ENCODE results near the gene INTS4. TPM values are rescaled to one million over a fixed set of nuclear protein-coding genes. Genes with fewer than 3 reads are reported as not detected.

The INTS4 gene
- polyA plus RNA-seq, 1 donor (not counting 4 experiments of a cell fraction or from before 2014, with no cell fraction given), result 18.0 TPM

DNA sequence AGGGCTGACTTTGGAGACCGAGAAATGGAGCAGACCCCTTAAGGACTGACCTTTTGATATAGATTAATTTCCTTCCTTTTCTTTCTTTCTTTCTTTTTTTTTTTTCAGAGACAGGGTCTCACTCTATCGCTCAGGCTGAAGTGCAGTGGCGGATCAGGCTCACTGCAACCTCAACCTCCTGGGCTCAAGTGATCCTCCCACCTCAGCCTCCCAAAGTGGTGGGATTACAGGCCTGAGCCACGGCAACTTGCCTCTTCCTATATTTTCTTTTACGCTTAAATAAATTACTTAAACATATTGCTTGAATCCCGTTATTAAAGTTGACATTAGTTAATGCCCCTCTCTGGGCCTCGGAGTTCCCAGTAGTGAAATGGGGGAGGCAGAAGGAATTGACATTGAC lies 29.0 kb upstream of the INTS4 start:
- Histone ChIP-seq H3K27ac (ENCODE audit: control insufficient read depth, insufficient read depth, low read length) (no peak overlapping the region), H3K27me3 (ENCODE audit: control insufficient read depth, extremely low read depth, insufficient read depth, low read length) (no peaks in the 10 kb centered on the region), H4K20me1 (ENCODE audit: control insufficient read depth, extremely low read depth, insufficient read depth, low read length) (no peaks in the 10 kb centered on the region), H3K4me2 (ENCODE audit: control insufficient read depth, extremely low read depth, insufficient read depth, low read depth, low read length) (peak overlapping the region; percentile 74), H3K9ac (ENCODE audit: control insufficient read depth, extremely low read depth, insufficient read depth, low read length) (peak overlapping the region; percentile 45), H3K9me3 (ENCODE audit: control insufficient read depth, low read depth, low read length) (no peaks in the 10 kb centered on the region), H2AFZ (ENCODE audit: control insufficient read depth, low read length) (peak overlapping the region; percentile 94), H3K4me1 (ENCODE audit: control insufficient read depth, extremely low read depth, insufficient read depth, low read length) (peaks cover 15% of the 10 kb centered on the region), H3K9me1 (ENCODE audit: control insufficient read depth, extremely low read depth, insufficient read depth, low read length) (no peaks in the 10 kb centered on the region), H3K36me3 (ENCODE audit: control insufficient read depth in 2 of 2, extremely low read depth in 1 of 2, insufficient read depth in 2 of 2, low read length in 2 of 2) (no peaks in the 10 kb centered on the region), H3K4me3 (ENCODE audit: control insufficient read depth in 2 of 3, extremely low read depth in 1 of 3, insufficient read depth in 2 of 3, low read depth in 1 of 3, low read length in 3 of 3) (peak overlapping the region; percentile 41 to 67 (median 48)), H3K79me2 (ENCODE audit: control insufficient read depth, insufficient read depth, low read length) (no peaks in the 10 kb centered on the region)
- dilution Hi-C loops (cut with MboI; ENCODE audit: extremely low pct_ligation_motif_present, low sequenced_read_pairs), result no loop called here
- no peak for TF ChIP-seq EZH2 (IDR thresholded peaks at IDR 0.05; ENCODE audit: low read length)
- TF ChIP-seq, protein P1, sequence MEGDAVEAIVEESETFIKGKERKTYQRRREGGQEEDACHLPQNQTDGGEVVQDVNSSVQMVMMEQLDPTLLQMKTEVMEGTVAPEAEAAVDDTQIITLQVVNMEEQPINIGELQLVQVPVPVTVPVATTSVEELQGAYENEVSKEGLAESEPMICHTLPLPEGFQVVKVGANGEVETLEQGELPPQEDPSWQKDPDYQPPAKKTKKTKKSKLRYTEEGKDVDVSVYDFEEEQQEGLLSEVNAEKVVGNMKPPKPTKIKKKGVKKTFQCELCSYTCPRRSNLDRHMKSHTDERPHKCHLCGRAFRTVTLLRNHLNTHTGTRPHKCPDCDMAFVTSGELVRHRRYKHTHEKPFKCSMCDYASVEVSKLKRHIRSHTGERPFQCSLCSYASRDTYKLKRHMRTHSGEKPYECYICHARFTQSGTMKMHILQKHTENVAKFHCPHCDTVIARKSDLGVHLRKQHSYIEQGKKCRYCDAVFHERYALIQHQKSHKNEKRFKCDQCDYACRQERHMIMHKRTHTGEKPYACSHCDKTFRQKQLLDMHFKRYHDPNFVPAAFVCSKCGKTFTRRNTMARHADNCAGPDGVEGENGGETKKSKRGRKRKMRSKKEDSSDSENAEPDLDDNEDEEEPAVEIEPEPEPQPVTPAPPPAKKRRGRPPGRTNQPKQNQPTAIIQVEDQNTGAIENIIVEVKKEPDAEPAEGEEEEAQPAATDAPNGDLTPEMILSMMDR (optimal IDR thresholded peaks at IDR 0.05 in 1 of 3, IDR thresholded peaks at IDR 0.05 in 1 of 3, conservative IDR thresholded peaks at IDR 0.05 in 1 of 3; ENCODE audit: extremely low read depth in 1 of 3, insufficient read depth in 2 of 3, low read length in 3 of 3), result no peak
- DNase-seq (ENCODE audit: low read depth, low spot score) (no peak), FAIRE-seq (no peak)

DNA sequence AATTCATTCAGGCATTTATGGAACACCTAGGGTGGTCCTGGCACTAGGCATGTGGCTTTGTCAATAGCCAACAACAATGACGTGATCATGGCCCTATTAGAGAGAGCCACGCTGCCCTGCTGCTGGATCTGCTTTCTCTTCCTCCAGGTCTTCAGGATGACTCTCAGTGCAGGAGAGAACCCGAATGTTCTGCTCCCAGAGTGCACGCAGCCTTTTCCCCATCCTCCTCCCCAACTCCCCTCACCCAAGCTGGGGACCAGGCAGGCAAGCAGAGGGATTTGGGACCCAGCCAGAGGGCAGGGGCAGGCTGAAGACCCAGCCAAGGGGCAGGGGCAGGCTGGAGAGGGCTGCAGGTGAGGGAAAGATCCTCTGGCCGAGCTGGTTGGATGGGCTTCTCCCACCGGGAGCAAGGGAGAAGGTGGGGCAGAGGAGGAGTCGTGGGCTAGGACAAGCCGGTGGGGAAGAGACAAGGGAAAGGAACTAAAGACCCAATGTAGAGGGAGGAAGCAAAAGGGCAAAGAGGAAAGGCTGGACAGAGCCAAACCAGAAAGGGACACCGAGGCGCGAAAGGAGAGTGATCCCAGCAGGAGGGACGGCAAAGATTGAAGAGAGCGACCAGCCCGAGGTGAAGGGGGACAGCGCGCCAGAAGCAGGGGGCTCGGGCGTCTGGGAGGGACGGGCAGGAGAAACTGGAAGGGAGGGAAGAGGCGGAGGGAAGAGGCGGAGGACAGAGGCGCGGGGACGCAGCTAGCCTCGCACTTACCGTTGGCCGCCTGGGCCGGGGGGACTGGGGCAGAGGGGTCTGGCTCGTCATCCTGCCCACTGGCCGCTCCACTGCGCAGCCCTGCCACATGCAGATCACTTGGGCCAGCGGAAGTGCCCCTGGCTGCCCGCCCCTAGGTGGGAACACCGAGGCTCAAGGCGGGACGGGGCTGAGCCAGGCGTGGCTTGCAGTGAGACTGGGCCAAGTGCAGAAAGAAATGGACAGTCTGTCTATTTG lies 28.2 kb upstream of the INTS4 start, which contains the start of gene KCTD14:
Gene KCTD14, minus strand, starts transcription at position 880 of the 1,000 bp plus-strand sequence. Its CDS starts 27 bp downstream, at position 853.
- Histone ChIP-seq H3K9ac (ENCODE audit: control insufficient read depth, extremely low read depth, insufficient read depth, low read length) (peak within 1 kb of the TSS; percentile 45), H4K20me1 (ENCODE audit: control insufficient read depth, extremely low read depth, insufficient read depth, low read length) (no peaks in the 10 kb centered on the region), H3K27ac (ENCODE audit: control insufficient read depth, insufficient read depth, low read length) (peak within 1 kb of the TSS; percentile 28), H3K9me3 (ENCODE audit: control insufficient read depth, low read depth, low read length) (no peaks in the 10 kb centered on the region), H2AFZ (ENCODE audit: control insufficient read depth, low read length) (peak within 1 kb of the TSS; percentile 94), H3K79me2 (ENCODE audit: control insufficient read depth, insufficient read depth, low read length) (no peaks in the 10 kb centered on the region), H3K27me3 (ENCODE audit: control insufficient read depth, extremely low read depth, insufficient read depth, low read length) (no peaks in the 10 kb centered on the region), H3K4me1 (ENCODE audit: control insufficient read depth, extremely low read depth, insufficient read depth, low read length) (peaks cover 15% of the 10 kb centered on the region), H3K9me1 (ENCODE audit: control insufficient read depth, extremely low read depth, insufficient read depth, low read length) (no peaks in the 10 kb centered on the region), H3K4me2 (ENCODE audit: control insufficient read depth, extremely low read depth, insufficient read depth, low read depth, low read length) (peak within 1 kb of the TSS; percentile 74), H3K36me3 (ENCODE audit: control insufficient read depth in 2 of 2, extremely low read depth in 1 of 2, insufficient read depth in 2 of 2, low read length in 2 of 2) (no peaks in the 10 kb centered on the region), H3K4me3 (ENCODE audit: control insufficient read depth in 2 of 3, extremely low read depth in 1 of 3, insufficient read depth in 2 of 3, low read depth in 1 of 3, low read length in 3 of 3) (peak within 1 kb of the TSS; percentile 41 to 67 (median 48))
- FAIRE-seq (no peak), DNase-seq (ENCODE audit: low read depth, low spot score) (no peak)
- TF ChIP-seq, protein P1 (optimal IDR thresholded peaks at IDR 0.05 in 1 of 3, IDR thresholded peaks at IDR 0.05 in 1 of 3, conservative IDR thresholded peaks at IDR 0.05 in 1 of 3; ENCODE audit: extremely low read depth in 1 of 3, insufficient read depth in 2 of 3, low read length in 3 of 3), result no peak
- no peak for TF ChIP-seq EZH2 (IDR thresholded peaks at IDR 0.05; ENCODE audit: low read length)
- dilution Hi-C loops (cut with MboI; ENCODE audit: extremely low pct_ligation_motif_present, low sequenced_read_pairs), result no loop called here
